Measurements from ENCODE around the gene GRAMD2A. TPM values are rescaled to one million over a fixed set of nuclear protein-coding genes. Genes with fewer than 3 reads are reported as not detected.

The GRAMD2A gene
- total RNA-seq, 4 donors from 2014 or later, result 1.1 to 2.9 (median 2.2) TPM

GRCh38 chr15:72116731-72117485, 80.7 kb downstream of the GRAMD2A start:
- Histone ChIP-seq H3K27ac (peak overlapping the region; percentile 94 to 99 (median 96)), H3K27me3 (no peaks in the 10 kb centered on the region), H3K9me3 (no peaks in the 10 kb centered on the region), H3K4me3 (peak overlapping the region; percentile 70 to 98 (median 94)), H3K36me3 (no peaks in the 10 kb centered on the region), H3K4me1 (peaks cover 0 to 60% (median 15%) of the 10 kb centered on the region in 4 donors)
- 1% methylated on average over 24 of the region's 24 CpGs for WGBS, 2 donors
- no peak for TF ChIP-seq CTCF (IDR thresholded peaks at IDR 0.05)
- peak in 1 of 2 donors; percentile 14 for TF ChIP-seq EP300 (IDR thresholded peaks at IDR 0.05)
- DNase-seq (ENCODE audit: low spot score in 2 of 2), result peak; percentile 23 to 34

- Histone ChIP-seq H3K36me3 (no peaks in the 10 kb centered on the region), H3K4me1 (peaks cover 0 to 58% (median 15%) of the 10 kb centered on the region in 4 donors), H3K27ac (peak overlapping the region in 1 of 4 donors; percentile 17), H3K4me3 (no peak overlapping the region), H3K9me3 (no peaks in the 10 kb centered on the region), H3K27me3 (no peaks in the 10 kb centered on the region)
- no peak for DNase-seq (ENCODE audit: low spot score in 2 of 2)
- TF ChIP-seq EP300 (IDR thresholded peaks at IDR 0.05) (no peak), POLR2A (IDR thresholded peaks at IDR 0.05) (no peak), CTCF (IDR thresholded peaks at IDR 0.05) (no peak)
- WGBS, 2 donors, result 64 to 68% methylated on average over 4 of the region's 4 CpGs
Measured at GRCh38 chr15:72113347-72114031, 84.1 kb downstream of the GRAMD2A start.

- Histone ChIP-seq H3K36me3 (no peaks in the 10 kb centered on the region), H3K27ac (no peak overlapping the region), H3K4me3 (no peak overlapping the region), H3K9me3 (no peaks in the 10 kb centered on the region), H3K4me1 (peaks cover 0 to 58% (median 15%) of the 10 kb centered on the region in 4 donors), H3K27me3 (no peaks in the 10 kb centered on the region)
- no peak for TF ChIP-seq CTCF (IDR thresholded peaks at IDR 0.05)
- no peak for TF ChIP-seq EP300 (IDR thresholded peaks at IDR 0.05)
- TF ChIP-seq POLR2A (IDR thresholded peaks at IDR 0.05), result no peak
- DNase-seq (ENCODE audit: low spot score in 2 of 2), result no peak
Measured at GRCh38 chr15:72112805-72113204, 84.8 kb downstream of the GRAMD2A start.

- H3K27ac ChIP-seq, result no peak overlapping the region
- 49 to 54% methylated on average over 2 of the region's 2 CpGs for WGBS, 2 donors
- TF ChIP-seq POLR2A (IDR thresholded peaks at IDR 0.05) (no peak), EP300 (IDR thresholded peaks at IDR 0.05) (no peak), CTCF (IDR thresholded peaks at IDR 0.05) (no peak)
Measured at GRCh38 chr15:72112116-72112515, 85.5 kb downstream of the GRAMD2A start.

GRCh38 chr15:72110355-72110754, 87.2 kb downstream of the GRAMD2A start:
- no peak for DNase-seq (ENCODE audit: low spot score in 2 of 2)
- 90 to 96% methylated on average over 3 of the region's 3 CpGs for WGBS, 2 donors
- peaks cover 0 to 59% (median 10%) of the 10 kb centered on the region in 4 donors for H3K4me1 ChIP-seq

More at GRCh38 chr15:72112116-72112515, 85.5 kb downstream of the GRAMD2A start:
- peaks cover 0 to 65% (median 18%) of the 10 kb centered on the region in 4 donors for H3K4me1 ChIP-seq
- no peak overlapping the region for H3K4me3 ChIP-seq
- no peak for DNase-seq (ENCODE audit: low spot score in 2 of 2)
- H3K27me3 ChIP-seq, result no peaks in the 10 kb centered on the region
- no peaks in the 10 kb centered on the region for H3K9me3 ChIP-seq
- no peaks in the 10 kb centered on the region for H3K36me3 ChIP-seq

More at GRCh38 chr15:72110355-72110754, 87.2 kb downstream of the GRAMD2A start:
- H3K4me3 ChIP-seq, result no peak overlapping the region
- H3K36me3 ChIP-seq, result no peaks in the 10 kb centered on the region
- TF ChIP-seq EP300 (IDR thresholded peaks at IDR 0.05) (no peak), POLR2A (IDR thresholded peaks at IDR 0.05) (no peak), CTCF (IDR thresholded peaks at IDR 0.05) (no peak)
- H3K27me3 ChIP-seq, result no peaks in the 10 kb centered on the region
- H3K27ac ChIP-seq, result no peak overlapping the region
- no peaks in the 10 kb centered on the region for H3K9me3 ChIP-seq

All from tibial nerve (tissue), 4 donors.